HG02588 (cell line): ENCODE data around the gene OGG1.
A peak's percentile ranks its signal among the peaks of the same experiment; 100 is the strongest.

Experiments
- ATAC-seq: cut with Tn5 transposase; IDR thresholded peaks from one replicate; pipeline ENCODE4 v1.9.1; 2021; ENCODE audit warnings: mild to moderate bottlenecking, moderate library complexity; ENCODE audit not compliant: unreplicated experiment

OGG1 gene

DNA sequence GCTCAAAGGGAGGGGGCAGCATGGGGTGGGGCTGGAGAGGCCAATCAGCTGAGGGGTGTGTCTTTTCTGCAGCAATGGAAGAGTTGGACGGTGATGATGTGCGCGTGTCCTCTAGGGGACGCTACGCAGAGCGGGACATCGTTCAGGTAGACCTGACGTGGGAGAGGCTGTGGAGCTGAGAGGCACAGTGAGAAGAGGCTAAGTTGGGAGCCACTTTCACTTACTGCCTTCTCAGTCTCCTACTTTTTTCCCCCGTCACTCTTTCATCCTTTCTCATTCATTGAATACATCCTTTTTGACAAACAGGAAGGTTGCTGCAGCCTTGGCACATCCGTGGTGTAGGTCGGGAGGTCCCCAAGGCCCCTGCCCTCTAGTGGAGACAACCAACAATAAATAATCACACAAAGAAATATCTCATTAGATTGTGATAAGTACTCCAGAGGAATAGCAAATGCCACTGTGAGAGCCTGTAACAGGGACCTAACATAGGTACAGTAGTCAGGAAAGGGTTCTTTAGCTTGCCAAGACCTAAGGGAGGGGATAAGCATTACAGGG lies 22.6 kb upstream of the OGG1 start:
- no peak for ATAC-seq

DNA sequence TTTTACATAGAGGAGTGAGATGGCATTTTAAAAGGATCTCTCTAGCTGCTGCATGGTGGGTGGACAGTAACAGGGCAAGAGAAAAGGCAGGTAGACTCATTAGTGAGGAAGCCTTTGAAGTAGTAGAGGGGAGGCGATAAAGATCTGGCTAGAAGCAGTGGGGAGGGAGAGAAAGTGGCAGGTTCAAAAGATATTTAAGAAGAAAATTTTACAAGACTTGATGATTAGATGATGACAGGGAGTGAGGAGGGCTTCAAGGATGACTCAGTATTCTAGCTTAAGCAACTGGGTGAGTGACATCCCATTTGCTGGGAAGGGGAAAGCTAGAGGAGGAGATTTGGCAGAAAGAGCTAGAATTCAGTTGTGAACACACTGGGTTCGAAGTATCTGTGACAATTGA lies 22.0 kb upstream of the OGG1 start:
- ATAC-seq, result no peak

DNA sequence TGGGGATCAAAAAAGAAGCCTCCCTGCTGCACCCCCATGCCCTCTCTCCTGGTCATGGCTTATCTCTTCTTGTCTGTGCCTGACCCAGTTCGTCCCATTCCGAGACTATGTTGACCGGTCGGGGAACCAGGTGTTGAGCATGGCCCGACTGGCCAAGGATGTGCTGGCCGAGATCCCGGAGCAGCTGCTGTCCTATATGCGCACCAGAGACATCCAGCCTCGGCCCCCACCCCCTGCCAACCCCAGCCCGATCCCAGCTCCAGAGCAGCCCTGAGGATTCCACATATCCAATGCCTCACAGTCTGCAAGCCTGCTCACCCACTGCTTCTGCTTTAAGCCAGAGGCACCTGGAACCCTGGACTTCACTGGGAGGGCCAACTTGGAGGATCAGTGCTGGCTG lies 20.3 kb upstream of the OGG1 start:
- no peak for ATAC-seq

DNA sequence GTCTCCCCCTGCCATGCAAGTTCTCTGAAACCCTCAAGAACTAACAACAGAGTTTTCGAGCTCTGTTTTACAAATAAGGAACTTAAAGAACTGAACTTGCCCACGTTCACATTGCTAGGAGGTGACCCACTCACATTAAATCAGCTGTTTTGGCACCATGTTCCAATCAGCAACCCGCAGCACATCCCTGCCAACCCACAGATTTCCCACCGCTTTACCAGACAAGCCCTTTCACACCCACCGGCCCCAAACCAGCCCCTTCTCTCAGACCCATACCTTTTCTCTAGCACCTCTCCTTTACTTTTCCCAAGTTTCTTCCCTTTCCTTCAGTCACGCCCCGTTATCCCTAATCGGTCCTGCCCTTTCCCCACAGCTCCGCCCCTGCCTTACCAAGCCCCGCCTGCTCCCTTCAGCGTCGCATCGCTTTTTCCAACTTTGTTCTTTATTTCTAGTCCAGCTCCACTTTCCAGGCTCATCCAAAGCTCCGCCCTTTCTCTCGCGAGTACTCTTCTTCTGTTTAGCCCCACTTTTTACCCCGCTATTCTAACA lies 19.0 kb upstream of the OGG1 start:
- peak; percentile 35 for ATAC-seq

DNA sequence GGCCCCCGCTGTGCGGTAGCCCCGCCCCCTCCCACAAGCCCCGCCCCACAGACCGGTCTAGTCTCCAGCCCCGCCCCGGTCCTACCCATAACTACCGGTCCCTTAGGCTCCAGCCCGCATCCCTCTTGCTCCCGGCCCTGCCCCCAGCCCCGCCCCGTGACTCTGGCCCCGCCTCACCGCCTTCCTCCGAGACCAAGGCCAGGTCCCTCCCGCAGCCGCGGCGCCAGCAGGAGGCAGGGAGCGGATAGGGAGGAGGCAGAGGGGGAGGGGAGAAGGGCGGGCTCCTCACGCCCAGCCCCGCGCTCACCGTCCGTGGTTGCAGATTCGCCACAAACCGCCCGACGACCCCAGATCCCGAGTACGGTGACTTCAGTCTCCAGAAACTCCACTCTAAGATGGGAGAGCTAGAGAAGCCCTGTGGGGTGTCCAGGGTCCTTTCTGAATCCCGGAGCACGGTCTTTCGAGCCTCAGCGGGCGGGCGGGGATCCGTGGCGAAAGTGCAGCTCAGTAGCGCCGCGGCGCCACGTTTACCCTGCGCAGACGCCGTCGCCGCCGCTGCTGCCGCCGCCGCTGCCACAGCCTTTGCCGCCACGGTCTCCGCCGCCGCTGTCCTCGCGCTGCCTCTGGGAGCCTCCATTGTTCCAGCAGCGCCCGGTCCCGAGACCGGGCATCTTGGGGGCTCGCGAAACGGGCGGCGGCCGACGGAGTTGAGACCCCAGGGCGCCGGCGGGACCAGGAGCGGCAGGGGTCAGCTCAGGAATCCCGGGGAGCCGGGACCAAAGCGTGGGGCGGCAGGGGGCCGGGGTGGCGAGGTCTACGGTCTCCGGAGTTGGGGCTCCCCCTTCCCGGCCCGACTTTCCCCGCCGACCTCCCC lies 18.3 kb upstream of the OGG1 start, which contains the start of gene BRPF1:
Gene BRPF1, plus strand, starts transcription at position 530 of the 874 bp plus-strand sequence. CDS start 2,406 bp downstream, outside the sequence.
- peak; percentile 92 for ATAC-seq

DNA sequence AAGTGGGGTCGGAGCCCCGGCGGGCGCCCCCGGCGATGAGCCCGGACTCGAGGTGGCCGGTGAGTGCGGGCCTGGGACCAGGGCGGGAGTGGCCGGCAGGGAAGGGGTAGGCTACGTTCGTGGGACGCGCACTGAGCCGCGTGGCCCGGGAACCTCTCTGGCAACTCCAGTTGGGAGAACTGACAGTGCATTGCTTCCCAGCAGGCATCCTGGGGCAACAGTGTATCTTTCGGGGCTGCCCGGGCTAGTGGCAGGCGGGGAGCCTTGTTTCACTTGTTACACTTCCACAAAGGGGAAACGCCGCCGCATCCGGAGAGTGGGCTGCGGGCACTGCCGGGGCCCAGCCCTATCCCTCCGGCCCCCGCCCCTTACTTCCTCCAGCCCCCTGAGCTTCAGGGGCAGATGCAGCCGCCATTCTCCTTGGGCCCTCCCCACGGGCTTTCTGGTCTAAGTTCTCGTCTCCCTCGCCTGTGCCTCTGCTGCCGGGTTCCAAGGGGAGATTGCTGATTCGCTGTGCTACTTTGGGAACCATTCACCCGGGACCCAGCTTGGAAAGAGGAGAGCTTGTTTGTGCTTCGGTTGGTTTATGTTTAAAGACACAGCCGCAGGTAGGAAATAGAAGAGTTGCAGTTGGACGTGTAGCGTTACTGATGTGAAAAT lies 17.5 kb upstream of the OGG1 start:
- ATAC-seq, result peak; percentile 9

DNA sequence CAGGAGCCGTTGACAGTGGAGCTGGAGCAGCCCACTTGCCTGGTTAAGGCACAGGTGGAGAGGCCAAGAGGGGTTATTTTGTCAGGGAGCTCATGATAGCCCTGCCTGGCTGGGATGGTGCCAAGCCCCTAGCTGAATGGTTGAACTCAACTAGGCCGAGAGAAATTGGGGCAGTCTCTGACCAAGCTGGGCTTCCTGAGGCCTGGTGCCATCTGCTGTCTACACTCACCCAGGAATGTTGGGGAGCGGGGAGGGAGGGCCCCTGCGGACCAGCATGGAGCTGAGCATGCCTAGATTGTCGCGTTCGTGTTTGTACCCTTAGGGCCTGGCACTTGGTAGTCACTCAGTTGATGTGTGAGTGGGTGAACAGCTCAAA lies 17.0 kb upstream of the OGG1 start:
- ATAC-seq, result no peak

DNA sequence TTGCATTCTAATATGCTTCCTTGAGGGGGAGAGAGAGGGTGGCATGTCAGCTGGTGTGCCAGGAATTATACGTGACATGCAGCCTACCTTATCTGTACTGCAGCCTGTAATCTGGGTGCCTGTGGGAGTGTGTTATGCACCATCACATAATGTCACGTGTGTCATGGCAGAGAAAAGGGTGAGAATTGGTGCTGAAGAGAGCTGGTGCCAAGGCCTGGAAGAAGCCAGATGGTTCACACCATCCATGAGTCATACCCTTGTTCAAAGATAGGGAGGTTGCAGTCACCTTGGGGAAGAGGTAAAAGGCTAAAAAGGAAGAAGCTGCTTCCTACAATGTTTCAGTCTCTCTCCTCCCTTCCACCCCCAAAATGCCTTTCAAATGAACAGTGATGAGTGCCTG lies 12.9 kb upstream of the OGG1 start:
- no peak for ATAC-seq

DNA sequence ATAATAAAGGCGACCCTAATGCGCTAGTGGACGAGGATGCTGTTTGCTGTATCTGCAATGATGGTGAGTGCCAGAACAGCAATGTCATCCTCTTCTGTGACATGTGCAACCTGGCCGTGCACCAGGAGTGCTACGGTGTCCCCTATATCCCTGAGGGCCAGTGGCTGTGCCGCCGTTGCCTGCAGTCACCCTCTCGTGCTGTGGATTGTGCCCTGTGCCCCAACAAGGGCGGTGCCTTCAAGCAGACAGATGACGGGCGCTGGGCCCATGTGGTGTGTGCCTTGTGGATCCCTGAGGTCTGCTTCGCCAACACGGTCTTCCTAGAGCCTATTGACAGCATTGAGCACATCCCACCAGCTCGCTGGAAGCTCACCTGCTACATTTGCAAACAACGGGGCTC lies 10.6 kb upstream of the OGG1 start:
- no peak for ATAC-seq

DNA sequence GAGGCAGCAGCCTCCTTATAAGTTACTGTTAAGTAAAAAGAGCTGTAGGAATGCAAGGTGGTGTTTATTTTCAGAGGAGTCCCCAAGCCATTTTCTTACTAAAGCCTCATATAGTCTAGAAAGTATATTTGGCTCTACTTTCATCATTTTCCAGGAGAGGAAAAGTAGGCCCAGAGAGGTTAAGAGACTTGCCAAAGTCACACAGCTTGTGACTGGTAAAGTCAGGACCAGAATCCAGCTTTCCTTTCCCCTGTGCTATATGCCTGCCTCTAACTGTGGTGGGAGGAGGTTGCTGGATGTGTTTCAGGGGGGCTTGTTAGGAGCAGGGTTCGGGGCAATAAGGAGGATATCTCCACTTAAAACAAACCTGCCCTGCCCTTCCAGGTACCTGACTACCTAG lies 7.2 kb upstream of the OGG1 start:
- ATAC-seq, result no peak

DNA sequence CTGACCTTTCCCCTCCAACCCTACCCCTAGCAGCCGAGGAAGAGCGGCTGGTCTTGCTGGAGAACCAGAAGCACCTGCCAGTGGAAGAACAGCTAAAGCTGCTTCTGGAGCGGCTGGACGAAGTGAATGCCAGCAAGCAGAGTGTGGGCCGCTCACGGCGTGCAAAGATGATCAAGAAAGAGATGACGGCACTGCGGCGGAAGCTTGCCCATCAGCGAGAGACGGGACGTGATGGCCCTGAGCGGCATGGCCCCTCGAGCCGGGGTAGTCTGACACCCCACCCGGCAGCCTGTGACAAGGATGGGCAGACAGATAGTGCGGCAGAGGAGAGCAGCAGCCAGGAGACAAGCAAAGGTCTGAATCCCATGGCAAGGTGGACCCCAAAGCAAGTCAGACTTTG lies 6.2 kb upstream of the OGG1 start:
- no peak for ATAC-seq

DNA sequence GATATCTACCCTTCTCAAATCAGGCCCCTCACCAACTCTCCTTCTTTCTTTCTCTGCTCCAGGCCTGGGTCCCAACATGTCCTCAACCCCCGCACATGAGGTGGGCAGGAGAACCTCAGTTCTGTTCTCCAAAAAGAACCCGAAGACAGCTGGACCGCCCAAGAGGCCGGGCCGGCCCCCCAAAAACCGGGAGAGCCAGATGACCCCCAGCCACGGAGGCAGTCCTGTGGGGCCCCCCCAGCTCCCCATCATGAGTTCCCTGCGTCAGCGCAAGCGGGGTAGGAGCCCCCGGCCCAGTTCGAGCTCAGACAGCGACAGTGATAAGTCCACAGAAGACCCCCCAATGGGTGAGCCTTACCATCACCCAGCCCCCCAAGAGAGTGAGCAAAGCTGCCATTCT lies 5.6 kb upstream of the OGG1 start:
- ATAC-seq, result no peak

DNA sequence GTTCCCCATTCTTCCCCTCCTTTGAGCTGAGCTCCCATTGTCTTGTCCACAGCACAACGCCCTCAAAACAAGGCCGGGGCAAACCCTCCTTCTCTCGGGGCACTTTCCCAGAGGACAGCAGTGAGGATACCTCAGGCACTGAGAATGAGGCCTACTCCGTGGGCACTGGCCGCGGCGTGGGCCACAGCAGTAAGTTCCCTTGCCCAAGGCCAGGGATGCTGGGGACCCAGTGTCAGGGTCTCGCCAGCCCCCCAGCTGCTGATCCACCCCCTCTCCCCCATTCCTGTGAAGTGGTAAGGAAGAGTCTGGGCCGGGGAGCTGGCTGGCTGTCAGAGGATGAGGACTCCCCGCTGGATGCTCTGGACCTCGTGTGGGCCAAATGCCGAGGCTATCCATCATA lies 4.2 kb upstream of the OGG1 start:
- ATAC-seq, result no peak

DNA sequence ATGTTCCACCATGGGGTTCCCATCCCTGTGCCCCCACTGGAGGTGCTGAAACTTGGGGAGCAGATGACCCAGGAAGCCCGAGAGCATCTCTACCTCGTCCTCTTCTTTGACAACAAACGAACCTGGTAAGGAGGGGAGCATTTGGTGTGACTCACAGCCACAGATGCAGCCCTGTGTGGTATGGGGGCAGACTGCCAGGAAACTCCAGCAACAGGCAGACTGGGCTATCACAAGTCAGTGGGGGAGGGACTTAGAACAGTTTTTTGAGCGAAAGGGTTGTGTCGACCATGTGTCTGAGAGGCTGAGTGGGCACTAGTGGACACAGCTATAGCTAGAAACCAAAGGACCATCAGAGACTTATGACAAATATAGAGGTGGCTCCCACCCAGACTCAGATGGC lies 3.4 kb upstream of the OGG1 start:
- no peak for ATAC-seq

DNA sequence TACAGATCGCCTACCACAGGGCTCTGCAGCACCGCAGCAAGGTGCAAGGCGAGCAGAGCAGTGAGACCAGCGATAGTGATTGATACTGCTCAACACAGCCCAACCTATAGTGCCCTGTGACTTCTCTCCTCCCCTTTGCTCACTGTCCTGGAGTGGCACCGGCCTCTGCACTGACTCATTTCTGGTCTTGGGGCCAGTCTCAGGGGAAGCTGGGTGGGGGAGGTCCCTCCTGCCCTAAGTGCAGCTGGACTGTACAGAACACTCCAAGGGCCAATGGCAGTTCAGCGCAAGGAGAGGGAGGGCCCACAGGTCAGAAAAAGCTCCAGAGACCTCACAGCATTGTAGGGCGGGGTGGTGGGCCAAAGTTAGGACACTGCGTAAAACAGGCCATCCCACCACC lies 2.5 kb upstream of the OGG1 start:
- ATAC-seq, result no peak

DNA sequence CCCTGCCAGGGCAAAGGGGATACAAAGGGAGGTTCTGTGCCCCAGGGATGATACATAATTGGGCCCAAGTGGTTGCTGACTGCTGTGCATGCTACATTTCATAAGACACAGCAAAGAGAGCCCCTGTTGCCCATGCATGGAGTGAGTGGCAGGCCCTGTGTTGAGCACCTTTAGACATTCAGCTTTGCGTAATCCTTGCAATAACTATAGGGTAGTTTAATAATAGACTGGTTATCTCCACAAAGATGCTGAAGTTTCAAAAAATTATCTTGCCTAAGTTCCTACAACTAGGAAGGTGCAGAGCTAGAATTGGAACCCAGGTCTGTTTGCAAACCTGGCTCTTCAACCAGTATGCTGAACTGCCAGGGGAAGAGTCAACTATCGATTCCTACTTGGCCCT lies 1.7 kb upstream of the OGG1 start:
- no peak for ATAC-seq

DNA sequence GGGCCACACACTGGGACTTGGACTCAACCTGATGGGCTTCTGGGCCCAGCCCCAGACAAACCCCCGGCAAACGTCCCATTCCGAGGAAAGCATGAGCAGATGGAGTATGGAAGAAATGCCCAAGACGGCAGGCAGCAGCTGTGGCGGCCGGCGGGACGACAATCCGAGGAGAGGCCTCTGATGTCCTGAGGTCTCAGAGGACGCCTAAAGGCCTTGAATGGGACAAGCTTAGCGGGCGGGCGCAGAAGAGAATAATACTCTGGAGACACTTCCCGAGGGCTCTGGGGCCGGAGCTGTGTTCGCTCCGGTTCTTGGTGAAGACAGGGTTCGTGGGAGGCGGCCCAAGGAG lies 482 bp upstream of the OGG1 start:
- ATAC-seq, result no peak

DNA sequence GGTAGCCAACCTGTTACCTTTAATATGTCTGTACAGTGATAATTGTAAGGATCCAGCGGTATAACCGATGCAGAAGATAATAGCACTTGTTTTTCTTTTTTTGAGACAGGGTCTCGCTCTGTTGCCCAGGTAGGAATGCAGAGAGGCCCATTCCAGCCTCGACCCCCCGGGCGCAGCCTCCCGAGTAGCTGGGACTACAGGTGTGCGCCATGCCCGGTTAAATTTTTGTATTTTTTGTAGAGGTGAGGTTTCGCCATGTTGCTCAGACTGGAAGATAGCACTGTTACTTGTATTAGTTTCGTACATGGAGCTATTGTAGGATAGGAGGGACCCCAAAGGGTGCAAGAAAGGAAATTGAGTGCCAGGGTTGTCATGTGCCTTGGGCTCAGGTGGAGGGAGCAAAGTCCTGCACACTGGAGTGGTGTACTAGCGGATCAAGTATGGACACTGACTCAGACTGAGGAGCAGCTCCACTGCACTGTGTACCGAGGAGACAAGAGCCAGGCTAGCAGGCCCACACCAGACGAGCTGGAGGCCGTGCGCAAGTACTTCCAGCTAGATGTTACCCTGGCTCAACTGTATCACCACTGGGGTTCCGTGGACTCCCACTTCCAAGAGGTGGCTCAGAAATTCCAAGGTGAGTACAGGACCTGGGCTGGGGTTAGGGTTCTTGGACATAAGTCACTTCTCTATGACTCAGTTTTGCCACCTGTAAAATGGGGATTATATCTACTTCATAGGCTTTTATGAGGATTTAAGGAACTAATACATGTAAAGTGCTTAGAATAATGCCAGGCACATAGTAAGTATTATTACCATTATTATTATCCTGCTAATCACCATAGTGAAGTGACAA lies 1.0 kb downstream of the OGG1 start:
- ATAC-seq, result no peak

DNA sequence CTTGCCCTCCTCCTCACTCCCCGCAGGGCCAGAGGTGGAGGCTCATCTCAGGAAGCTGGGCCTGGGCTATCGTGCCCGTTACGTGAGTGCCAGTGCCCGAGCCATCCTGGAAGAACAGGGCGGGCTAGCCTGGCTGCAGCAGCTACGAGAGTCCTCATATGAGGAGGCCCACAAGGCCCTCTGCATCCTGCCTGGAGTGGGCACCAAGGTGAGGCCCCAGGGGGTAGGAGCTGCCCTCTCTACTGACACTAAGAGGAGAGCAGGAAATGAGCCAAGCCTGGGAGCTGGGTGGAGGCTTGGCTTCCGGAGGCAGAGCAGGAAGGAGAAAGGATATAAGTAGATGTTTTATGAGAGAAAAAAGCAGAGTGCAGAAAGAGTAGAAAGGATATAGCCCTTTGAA lies 4.9 kb downstream of the OGG1 start:
- ATAC-seq, result no peak

DNA sequence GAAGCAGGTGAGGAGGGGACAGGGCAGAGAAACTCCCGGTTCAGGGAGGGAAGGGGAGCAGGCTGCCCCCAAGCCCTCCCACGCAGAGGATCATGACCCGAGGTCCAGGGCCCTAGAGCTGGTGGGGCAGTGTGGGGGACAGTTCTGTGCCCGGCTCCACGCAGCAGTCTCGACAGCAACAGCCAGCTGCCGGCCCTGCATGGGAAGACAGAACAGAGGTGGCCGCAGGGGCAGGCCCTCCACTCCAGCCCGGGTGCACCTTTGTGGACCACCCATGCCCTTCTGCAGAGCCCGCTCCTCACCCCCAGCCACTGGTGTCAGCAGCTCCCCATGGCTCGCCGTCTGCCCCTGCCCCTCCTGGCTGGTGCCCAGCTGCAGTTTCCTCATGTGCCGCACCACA lies 7.7 kb downstream of the OGG1 start:
- ATAC-seq, result no peak
